HFFc6 (cell line): ENCODE data around the gene ACTMAP. TPM values are rescaled to one million over a fixed set of nuclear protein-coding genes. Genes with fewer than 3 reads are reported as not detected.

Experiments
- DNase-seq: peaks from one replicate; pipeline ENCODE4 v3.0.0-alpha.2; 2018
- H3K27ac Mint-ChIP-seq: 2 replicates; pipeline ENCODE4 v1.8.0; 2020; ENCODE audit warnings: mild to moderate bottlenecking, mixed read lengths
- H3K27me3 Mint-ChIP-seq: 2 replicates; pipeline ENCODE4 v1.8.0; 2021; ENCODE audit warnings: mild to moderate bottlenecking, moderate library complexity, mixed read lengths; ENCODE audit not compliant: insufficient read depth
- H3K36me3 Mint-ChIP-seq: 2 replicates; pipeline ENCODE4 v1.8.0; 2021; ENCODE audit warnings: low read depth, mixed read lengths
- H3K4me1 Mint-ChIP-seq: 2 replicates; pipeline ENCODE4 v1.8.0; 2020; ENCODE audit warnings: low read depth, mixed read lengths
- H3K4me3 Mint-ChIP-seq: 2 replicates; pipeline ENCODE4 v1.8.0; 2020; ENCODE audit warnings: mild to moderate bottlenecking, moderate library complexity, mixed read lengths
- H3K9me3 Mint-ChIP-seq: 2 replicates; pipeline ENCODE4 v1.8.0; 2020; ENCODE audit warnings: mild to moderate bottlenecking, mixed read lengths
- CTCF ChIP-seq: fragments of 200-600 bp; sonication (generic); IDR thresholded peaks from 2 replicates; pipeline ENCODE4 v1.5.0; 2021; ENCODE audit warnings: antibody characterized with exemption, mild to moderate bottlenecking
- total RNA-seq, 6 experiments: library from RNA; stranded (reverse); fragmentation: NEBNext Ultra II Directional; extraction: Animal tissue kit (Norgen Biotek cat#: 25700); gene quantifications; 2 replicates in 1 of 6; 3 replicates in 5 of 6; pipeline ENCODE4 v1.2.3, GENCODE V29; 2021

Gene ACTMAP
- total RNA-seq, 6 experiments from 2014 or later: 6.7 to 8.5 (median 7.5) TPM

- peaks cover 48% of the 10 kb centered on the region for H3K4me1 Mint-ChIP-seq
These were observed 2.0 kb upstream of the ACTMAP start for GRCh38 chr19:40752257-40752781.

GRCh38 chr19:40750874-40751537 is 729 bp upstream of the ACTMAP start, which contains the start of gene SNRPA:
Gene SNRPA, plus strand, starts transcription at chr19:40751203. Its CDS starts 206 bp downstream, at chr19:40751409.
- peaks cover 4% of the 10 kb centered on the region for H3K27me3 Mint-ChIP-seq
- no peaks in the 10 kb centered on the region for H3K9me3 Mint-ChIP-seq
- TF ChIP-seq CTCF: no peak
- DNase-seq: peak; percentile 97
- H3K36me3 Mint-ChIP-seq: peaks cover 40% of the 10 kb centered on the region
- peaks cover 40% of the 10 kb centered on the region for H3K4me1 Mint-ChIP-seq
- peak within 1 kb of the TSS; percentile 96 for H3K4me3 Mint-ChIP-seq
- H3K27ac Mint-ChIP-seq: peak within 1 kb of the TSS; percentile 96

More at GRCh38 chr19:40752257-40752781, 2.0 kb upstream of the ACTMAP start:
- Mint-ChIP-seq H3K9me3 (no peaks in the 10 kb centered on the region), H3K27ac (peak overlapping the region; percentile 96), H3K4me3 (peak overlapping the region; percentile 96), H3K27me3 (peaks cover 6% of the 10 kb centered on the region), H3K36me3 (peaks cover 46% of the 10 kb centered on the region)
- no peak for TF ChIP-seq CTCF
- no peak for DNase-seq

DNA sequence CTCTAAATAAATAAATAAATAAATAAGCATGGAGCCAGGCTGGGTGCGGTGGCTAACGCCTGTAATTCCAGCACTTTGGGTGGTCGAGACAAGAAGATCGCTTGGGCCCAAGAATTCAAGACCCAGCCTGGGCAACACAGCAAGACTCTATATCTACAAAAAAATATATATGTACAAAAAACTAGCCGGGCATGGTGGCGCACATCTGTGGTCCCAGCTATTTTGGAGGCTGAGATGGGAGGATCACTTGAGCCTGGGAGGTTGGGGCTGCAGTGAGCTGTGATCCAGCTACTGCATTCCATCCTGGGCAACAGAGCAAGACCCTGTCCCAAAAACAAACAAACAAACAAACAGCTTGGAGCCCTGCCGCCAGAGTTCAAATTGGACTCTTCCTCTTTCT is 2.7 kb downstream of the ACTMAP start:
- Mint-ChIP-seq H3K36me3 (peaks cover 23% of the 10 kb centered on the region), H3K4me3 (no peak overlapping the region), H3K9me3 (no peaks in the 10 kb centered on the region), H3K27me3 (peaks cover 4% of the 10 kb centered on the region), H3K27ac (no peak overlapping the region), H3K4me1 (peaks cover 27% of the 10 kb centered on the region)
- TF ChIP-seq CTCF: no peak
- no peak for DNase-seq

DNA sequence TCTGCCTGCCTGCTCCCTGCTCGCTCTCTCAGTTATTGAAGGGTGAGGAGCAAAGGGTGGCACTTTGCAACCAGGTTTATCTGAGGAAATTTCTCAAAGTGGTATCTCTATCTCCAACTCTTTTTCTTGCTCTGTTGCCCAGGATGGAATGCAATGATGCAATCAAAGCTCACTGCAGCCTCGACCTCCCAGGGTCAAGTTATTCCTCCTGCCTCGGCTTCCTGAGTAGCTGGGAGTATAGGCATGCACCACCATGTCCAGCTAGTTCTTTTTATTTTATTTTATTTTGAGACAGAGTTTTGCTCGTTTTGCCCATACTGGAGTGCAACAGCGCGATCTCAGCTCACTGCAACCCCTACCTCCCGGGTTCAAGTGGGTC is 4.9 kb downstream of the ACTMAP start:
- peaks cover 32% of the 10 kb centered on the region for H3K4me1 Mint-ChIP-seq
- H3K27me3 Mint-ChIP-seq: peaks cover 2% of the 10 kb centered on the region
- peaks cover 8% of the 10 kb centered on the region for H3K36me3 Mint-ChIP-seq
- no peaks in the 10 kb centered on the region for H3K9me3 Mint-ChIP-seq
- H3K4me3 Mint-ChIP-seq: no peak overlapping the region
- DNase-seq: no peak
- peak overlapping the region; percentile 71; the same call in 1 of the 2 replicates for H3K27ac Mint-ChIP-seq
- no peak for TF ChIP-seq CTCF

DNA sequence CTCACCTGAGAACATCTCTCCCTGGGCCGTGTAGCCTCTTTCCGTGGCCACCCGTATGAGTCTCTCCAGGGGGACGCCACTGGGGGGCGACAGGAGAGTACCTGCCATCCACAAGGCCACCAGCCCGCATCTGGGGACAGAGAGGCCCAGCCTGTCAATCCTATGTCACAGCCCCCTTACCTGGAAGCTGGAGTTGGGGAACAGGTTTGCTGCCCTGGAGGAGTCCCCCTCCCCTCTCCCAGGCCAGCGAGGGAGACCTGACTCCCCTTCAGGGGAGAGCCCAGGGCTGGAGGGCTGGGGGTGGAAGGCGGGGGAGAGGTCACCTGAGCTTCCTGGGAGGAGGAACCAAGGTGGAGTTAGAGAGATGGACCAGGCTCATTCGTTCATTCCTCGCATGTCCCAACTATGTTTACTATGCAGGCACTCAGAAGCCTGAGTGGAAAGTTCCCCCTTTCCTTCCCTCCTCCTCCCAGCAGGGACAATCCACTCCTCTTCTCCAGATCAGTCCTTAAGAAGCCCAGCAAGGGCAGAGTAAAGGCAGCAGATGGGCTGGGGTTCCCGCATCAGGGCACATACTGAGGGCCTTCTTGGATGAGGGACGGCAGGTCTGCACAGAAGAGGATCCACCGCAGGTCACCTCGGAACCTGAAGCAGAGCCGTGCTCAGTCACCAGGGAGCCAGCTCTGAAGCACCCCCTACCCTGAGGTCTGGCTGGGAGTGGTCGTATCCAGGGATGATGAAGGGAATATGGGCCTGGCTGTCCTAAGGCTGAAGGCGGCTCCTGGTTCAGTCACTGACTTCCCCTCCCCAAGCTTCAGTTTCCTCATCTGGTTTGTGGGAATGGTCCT is 5.5 kb downstream of the ACTMAP start:
- DNase-seq: no peak
- H3K4me1 Mint-ChIP-seq: peaks cover 27% of the 10 kb centered on the region
- peaks cover 3% of the 10 kb centered on the region for H3K27me3 Mint-ChIP-seq
- TF ChIP-seq CTCF: peak; percentile 29; the same call in 1 of the 2 replicates
- H3K9me3 Mint-ChIP-seq: no peaks in the 10 kb centered on the region
- peak overlapping the region; percentile 71; the same call in 1 of the 2 replicates for H3K27ac Mint-ChIP-seq
- H3K4me3 Mint-ChIP-seq: no peak overlapping the region
- peaks cover 2% of the 10 kb centered on the region for H3K36me3 Mint-ChIP-seq
